Keratinocyte (primary cell): ENCODE results near the gene KRTAP2-2.

ENCODE experiments used
- CTCF ChIP-seq, 3 experiments: IDR thresholded peaks in 1 of 3; conservative IDR thresholded peaks in 1 of 3; optimal IDR thresholded peaks in 1 of 3; 2 replicates in 2 of 3; 3 replicates in 1 of 3; pipeline versions ENCODE3 to v1.5.1; 2011; ENCODE audit warnings: low read length in 3 of 3, mild to moderate bottlenecking in 3 of 3, moderate library complexity in 2 of 3, control low read depth in 1 of 3, inconsistent platforms in 1 of 3; ENCODE audit not compliant: insufficient read depth in 2 of 3; ENCODE audit errors: extremely low read depth in 1 of 3
- EZH2 ChIP-seq: IDR thresholded peaks from one replicate; pipeline ENCODE4 v1.6.1; 2012; ENCODE audit warnings: inconsistent platforms, mild to moderate bottlenecking, low read length, moderate library complexity

GRCh38 chr17:41037853-41038350, 17.1 kb downstream of the KRTAP2-2 start:
- TF ChIP-seq CTCF (optimal IDR thresholded peaks at IDR 0.05 in 1 of 3, IDR thresholded peaks at IDR 0.05 in 1 of 3, conservative IDR thresholded peaks at IDR 0.05 in 1 of 3; ENCODE audit: extremely low read depth in 1 of 3, insufficient read depth in 2 of 3, low read length in 3 of 3), result no peak
- TF ChIP-seq EZH2, result no peak
